IPS-NIHi11 (cell line): Measurements from ENCODE around the gene KAZN.

Source experiments
- DNase-seq: peaks from one replicate; pipeline ENCODE4 v3.0.0; 2012; ENCODE audit warnings: mixed read lengths, low spot score

KAZN gene

DNA sequence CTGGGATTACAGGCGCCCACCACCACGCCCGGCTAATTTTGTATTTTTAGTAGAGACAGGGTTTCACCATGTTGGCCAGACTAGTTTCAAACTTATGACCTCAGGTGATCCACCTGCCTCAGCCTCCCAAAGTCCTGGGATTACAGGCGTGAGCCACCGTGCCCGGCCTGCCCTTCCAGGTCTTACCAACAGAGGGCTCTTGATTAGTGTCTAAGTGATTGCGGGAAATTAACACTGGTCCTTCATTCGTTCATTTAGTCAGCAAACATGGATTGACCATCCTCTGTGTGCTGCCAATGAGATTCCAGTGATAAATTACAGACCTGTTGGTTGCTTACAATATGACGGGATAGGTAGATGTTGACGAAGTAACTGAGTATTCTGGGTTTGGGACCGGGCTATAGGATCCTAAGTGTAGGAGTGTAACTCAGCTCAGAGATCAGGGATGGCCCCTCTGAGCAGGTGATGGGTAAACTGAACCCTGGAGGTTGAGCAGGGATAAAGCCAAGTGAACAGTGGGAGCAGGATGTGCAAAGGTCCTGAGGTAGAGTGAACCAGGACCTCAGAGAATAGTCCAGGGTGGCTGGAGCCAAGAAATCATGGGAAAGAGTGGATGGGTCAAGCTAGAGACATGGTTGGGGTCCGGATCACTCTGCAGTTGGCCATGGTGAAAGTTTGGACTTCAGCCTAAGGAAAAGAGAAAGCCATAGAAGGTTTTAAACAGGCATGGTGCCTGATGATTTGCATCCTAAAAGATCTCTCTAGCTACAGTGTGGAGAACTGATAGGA is 171.2 kb downstream of the KAZN start:
- DNase-seq = no peak

DNA sequence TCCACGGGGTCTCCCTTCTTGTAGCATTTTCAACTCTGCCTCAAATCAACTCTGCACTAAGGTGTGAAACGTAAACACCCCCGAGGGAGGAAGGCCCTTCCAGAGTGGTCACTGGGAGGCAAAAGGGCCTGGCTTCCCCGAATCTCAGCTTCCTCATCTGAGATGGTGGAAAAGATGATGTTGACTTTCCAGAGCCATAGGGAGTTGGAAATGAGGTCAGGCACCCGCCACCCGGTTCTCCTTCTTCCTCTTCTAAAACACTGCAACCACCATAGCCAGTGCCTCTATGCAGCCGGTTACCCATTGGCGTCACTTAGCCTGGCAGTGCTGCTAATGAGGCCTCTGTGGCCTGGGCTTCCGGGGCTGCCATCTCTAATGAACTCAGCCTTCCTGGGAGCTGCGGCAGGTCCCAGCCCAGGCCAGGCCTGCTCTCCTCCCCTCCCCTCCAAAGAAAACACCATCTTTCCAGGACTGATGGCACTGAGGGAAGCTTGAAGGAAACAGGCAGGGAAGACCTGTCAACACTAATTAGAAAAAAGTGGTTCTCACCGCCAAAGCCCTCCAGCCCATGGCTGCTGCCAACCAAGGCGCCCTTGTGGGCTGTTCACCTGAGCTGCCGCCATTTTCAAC is 175.0 kb downstream of the KAZN start:
- no peak for DNase-seq

DNA sequence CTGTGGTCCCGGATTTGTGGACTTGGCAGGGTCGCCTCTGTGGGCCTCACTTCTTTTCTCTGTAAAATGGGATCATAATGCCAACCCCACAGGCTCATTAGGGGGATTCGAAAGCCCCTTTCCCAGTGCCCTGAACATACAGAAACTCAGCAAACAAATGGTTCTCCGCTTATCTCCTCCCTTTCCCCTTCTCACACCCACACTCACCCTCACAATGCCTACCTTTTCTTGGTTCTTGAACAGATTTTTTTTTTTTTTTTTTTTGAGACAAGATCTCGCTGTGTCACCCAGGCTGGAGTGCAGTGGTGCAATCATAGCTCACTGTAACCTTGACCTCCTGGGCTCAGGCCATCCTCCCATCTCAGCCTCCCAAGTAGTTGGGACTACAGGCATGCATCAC is 175.7 kb downstream of the KAZN start:
- no peak for DNase-seq

DNA sequence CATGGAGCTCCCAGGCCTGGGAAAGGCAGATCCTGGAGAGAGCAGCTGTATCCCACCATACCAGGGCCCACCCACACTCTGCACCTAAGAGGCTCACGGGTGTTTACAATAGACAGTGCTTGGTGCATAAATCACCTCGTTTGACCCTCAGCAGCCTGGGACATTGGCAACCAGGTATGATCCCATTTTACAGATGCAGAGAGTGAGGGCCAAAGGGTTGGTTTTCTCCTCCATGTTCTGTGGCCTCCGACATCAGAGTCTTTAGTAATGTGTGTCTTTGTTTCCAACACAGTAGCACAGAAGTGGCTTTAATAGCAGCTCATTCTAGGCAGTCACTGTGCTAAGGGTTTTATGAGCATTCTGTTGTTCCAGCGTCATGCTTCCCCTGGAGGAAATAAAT is 176.5 kb downstream of the KAZN start:
- no peak for DNase-seq

DNA sequence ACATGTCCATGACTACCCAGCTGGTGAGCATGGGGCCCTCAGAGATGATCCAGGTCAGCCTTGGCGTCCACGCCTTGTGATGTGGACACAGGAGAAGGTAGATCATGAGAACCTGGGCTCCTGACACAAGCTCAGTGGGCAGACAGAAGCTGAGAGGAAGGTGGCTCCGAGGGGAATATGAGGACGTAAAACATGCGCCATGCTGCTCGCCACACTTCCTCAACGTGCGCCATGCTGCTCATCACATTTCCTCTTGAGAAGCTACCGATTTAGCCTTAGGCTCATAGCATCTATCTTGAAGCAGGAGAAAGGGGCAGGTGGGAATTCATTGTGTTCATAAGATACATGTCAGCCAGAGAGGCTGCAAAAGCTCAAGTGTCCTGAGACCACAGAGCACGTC is 176.9 kb downstream of the KAZN start:
- DNase-seq = no peak

DNA sequence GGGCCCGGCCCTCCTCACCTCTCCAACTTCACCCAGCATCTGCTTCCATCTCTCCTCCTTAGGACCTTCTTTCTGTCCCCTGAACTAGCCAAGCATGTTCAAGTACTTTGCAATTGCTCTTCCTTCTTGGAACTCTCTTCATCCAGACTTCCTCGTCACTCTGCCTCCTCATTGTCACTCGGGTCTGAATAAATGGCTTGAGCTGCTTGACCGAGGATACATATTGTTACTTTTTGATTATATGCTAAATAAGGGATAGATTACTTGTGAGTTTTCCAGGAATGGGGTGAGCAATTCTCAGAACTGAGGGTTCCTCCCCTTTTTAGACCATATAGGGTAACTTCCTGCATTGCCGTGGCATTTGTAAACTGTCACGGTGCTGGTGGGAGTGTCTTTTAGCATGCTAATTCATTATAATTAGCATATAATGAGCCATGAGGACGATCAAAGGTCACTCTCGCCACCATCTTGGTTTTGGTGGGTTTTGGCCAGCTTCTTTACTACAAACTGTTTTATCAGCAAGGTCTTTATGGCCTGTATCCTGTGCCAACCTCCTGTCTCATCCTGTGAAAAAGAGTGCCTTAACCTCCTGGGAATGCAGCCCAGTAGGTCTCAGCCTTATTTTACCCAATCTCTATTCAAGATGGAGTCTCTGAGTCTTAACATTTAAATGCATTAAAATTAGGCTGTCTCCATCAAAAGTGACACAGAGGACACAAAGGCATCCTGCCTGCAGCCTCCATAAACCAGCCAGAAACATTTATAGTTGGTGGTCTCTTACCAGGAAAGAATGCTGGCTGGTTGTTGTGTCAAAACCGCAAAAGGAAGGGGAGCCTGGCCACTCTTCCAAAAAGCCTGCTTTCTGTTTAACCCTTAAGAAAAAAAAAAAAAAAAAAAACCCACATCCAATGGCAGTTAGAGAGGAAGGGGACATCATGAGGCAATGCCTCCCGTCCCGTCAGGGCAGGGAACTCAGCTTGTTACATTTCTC is 179.3 kb downstream of the KAZN start:
- no peak for DNase-seq

DNA sequence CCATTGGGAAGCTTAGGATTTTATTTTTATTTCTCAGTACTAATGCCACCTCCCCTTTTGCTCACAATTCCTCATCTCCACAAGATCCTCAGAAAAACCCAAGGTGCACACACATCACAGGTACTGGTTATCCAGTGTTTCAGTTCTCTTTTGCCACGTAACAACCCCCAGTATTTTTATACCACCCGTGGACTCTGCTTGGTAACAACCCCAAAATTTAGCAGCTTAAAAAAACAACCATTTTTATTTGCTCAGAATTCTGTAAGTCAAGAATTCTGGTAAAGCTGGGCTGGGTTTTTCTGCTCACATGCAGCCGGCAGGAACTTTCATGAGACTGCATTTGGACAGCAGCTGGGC is 180.0 kb downstream of the KAZN start:
- no peak for DNase-seq

DNA sequence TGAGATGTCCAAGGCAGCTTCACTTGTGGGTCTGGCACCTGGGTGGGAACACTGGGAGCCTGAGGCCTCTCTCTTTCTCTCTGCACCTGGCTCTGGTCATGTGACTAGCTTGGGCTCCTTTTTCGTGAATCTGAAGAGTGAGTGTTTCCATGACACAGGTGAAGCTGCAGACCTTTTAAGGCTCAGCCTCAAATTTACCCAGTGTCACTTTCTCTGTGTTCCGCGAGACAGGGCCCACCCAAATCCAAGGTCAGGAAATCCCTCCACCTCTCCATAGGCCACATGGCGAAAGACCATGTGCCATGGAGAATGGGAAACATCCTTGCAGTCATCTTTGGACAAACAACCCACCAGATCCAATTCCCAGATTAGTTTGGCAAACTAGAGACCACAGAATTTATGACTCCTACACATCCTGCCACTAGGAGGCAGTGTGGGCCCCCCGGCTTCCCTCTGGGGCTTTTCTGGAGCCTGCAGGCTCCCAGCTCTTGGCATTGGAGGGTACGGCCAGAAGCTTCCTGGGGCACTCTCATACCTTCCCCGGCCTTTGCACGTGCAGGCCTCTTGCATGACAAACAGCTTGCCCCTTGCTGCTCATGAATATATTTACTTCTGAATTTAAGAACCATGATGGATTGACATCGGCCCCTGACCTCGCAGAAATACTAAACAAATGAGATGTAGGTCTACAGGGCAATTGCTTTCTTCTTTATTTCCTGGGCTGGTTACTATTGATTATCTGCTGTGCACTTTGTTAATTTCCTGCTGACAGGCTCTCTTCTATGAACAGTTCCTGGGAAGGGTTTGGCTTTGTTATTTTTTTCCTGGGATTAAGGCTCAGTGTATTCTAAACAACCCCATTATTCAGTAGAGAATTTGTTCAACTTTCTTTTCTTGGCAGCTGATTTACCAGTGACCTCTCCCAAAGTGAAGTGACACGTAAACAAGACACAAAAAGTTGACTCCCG is 180.7 kb downstream of the KAZN start:
- DNase-seq = peak; percentile 82

DNA sequence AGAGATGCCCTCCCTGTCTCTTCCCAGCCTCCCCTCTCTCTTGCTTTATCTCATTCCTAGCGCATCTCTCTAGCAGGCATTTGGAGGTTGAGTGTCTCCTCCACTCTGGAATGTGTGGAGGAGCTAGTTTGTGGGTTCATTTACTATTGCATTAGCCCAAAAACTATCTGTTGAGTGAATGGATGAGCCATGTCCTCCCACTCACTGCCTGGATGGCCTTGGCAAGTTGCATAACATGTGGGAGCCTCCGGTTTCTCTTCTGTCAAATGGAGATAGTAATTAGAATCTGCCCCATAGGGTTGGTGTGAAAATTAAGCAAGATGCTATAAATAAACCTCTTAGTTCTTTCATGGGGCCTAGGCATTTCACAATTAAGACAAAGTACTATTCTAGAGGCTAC is 181.8 kb downstream of the KAZN start:
- no peak for DNase-seq

DNA sequence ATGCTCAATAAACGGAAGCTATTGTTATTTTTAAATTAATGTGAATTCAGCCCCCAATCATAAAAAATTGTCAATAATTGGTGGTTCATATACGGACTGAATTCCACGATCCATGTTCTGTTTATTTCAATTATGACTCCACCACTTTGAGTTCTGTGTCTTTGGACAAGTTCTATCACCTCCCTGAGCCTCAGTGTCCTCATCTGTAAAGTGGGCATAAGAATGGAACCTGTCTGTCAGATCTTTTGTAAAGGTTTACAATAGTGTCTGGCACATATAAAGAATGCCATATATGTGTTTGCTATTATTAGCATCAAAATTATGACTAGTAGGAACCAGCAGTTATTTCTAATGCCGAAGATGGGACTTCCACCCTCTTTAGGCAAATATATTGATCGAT is 183.3 kb downstream of the KAZN start:
- no peak for DNase-seq

DNA sequence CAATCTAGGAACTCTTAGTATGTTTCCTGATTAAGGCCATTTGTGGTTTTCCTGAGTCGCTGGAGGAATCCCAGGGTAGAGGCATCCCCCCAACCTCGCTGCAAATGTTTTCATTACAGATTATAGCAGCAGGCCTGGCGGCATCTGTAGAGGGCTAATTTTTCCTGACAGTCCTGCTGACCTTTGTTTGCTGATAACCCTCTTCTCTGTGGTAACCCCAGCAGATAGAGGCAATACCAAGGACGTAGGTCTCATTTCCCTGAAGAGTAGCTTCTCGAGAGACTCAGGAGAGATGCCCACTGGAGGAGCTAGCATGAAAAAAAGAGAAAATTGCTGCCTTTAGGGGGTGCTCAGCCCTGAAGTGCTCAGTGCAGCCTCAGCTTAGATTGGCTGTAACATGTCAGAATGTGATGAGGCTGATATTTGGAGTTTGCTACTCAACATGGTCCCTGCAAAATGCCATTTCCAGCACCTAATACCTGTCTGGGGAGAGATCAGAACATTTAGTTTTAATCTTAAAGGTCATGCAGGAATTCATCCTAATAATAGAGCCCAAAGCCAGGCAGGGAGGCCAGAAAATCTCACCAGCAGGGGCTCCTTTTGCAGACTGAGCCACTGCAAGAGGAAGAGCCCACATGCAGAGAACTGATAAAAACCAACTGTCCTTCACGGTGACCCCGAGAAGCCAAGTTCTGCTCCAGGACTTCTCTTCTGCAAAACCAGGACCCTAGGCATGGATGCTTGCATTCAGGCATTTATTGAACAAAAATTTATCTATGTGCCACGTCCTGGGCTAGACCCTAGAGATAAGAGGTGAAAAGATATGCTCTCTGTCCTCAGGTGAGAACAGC is 184.5 kb downstream of the KAZN start:
- no peak for DNase-seq

DNA sequence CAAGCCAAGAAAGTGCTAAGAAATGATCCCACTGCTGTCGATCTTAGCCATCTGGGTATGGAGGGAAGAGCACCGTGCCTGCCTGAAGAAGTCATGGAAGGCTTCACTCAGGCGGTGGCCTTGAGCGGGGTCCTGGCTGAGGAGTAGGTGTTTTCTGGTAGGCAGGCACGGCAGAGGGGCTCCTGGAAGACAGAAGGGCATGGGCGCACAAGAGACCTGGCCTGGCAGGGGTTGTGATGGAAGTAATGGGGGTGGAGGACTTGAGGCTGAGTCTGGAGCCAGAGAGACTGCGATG is 185.1 kb downstream of the KAZN start:
- DNase-seq = no peak

DNA sequence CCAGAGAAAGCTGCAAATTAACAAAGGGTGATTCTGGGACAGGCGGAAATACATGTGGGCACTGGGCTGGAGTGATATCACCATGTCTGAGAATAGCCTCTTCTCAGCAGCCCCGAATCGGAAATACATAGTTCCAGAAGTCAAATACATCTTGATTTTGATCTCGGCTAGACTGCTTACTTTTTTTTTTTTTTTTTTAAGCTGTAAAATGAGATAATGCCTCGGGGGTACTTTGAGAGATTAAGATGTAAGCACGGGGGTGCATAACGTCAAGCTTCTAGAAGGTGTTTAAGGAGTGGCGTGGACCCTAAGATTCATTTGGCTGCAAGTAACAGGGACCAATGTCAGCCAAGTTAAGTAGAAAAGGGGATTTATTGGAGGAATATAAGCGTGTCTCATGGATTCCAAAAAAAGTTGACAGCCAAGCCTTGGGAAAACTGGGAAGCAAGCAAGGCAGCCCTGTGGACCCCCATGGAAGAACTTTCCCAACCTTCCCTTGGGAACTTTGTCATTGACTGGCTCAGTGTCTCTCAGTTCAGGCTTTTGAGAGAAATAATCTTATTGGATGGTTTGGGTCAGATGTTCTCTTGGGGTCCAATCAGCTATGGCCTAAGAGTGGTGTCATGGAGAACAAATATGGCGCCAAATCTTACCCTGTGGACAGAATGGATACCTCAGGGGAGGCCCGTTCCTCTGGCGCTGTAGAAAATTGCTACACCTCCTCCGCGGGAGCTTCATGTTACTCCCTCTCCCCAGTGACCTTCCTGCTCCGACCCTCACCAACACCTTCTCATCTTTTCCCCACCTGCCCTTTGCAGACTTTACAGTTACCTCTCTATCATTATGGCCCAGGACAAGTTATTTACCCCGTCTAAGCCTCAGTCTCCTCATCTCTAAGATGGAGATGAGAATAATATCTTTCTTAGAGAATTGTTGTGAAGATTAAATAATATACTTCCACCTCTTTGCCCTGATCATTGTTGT is 186.6 kb downstream of the KAZN start:
- DNase-seq = no peak

DNA sequence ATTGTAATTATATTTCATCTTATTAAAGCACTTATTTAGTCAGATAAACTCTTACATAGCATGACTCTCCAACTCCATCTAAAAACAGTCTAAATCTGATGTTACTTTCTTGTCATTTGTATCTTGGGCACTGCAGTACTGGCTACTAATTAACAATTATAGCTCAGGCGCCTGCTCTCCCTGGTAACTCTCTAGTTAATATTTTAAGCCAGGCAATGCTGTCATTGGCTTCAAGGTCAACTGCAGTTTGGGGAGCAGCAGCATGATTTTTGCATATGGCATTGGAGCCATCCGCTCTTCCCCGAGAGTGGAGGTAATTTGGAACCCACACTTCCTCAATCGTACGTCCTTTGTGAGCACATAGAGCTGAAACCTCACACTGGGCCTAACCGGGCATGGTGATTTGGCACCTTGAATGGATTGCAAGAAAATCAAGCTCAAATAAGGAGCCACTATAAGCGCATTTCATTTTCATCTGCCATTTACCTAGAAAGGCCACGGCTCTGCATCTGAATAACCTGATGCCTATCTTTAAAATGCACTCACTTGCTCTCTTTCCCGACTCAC is 187.7 kb downstream of the KAZN start:
- no peak for DNase-seq

DNA sequence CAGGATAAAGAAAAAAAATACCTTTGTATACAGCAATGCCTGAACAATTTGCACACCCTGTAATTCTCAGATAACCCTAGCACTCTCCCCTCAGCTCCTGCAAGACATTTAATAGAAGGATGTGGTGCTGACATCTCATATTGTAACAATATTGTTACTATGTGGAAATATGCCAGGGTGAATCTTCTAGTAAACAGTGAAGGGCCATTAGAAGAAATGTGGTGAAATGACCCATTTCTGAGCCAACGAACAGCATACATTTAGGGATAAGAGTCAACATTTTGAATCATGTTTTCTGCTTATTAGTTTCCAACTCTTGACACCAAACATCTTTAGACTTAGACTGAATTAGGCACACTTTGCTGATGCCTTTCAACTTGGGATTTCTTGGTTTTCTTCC is 188.2 kb downstream of the KAZN start:
- DNase-seq = no peak

DNA sequence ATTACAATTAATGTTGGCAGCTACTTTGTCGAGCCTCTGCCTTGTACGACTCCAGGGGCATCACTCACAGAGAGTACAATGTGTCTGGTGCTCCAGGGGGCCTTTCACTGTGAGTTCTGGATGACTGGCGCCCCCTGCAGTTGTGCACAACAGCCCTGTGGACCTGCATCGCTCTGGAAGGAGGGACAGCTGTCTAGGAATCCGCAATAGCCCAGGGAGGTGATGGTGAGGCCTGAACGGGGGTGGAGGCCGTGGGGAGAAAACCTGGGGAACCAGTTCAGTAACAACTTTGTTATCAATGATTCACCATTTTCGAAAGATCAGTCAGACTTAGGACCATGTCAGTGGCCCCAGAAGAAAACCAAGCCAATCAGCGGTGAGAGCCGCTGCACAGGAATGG is 189.1 kb downstream of the KAZN start:
- DNase-seq = no peak

DNA sequence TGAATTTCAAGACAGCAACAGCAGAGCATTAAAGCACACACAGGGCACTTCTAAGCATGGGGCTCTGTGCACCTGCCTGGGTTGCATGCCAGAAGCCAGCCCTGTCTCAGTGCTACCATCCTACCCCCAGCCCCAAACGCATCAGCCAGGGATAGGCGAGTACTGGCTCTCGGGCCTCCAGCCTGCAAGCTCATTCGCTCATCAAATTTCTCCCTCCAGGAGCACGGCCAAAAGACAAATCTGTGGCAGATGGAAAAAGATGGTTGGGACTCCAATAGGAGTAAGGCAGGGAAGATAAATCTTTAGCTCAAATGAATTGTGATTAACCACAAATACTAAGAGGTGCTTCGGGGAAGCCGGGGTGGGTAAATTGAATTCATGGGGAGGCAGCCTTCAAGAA is 189.6 kb downstream of the KAZN start:
- DNase-seq = no peak

DNA sequence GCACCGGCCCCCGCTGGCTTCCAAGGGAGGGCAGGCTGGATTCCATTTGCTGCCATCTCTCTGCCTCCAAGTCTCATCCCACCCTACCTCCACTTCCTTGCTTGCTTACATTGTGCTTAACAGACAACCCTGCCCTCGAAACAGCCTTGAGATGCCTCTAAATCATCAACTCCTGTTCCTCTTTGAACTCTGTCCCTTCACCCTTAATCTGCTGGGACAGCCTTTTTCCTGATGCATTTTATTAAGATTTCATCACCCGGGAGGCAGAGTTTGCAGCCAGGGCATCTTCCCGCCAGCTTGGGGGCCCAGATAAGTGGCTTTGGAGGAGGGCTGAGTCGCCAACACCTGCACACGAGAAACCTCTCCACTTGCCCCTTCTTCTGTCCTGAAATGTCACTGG is 192.5 kb downstream of the KAZN start:
- no peak for DNase-seq

DNA sequence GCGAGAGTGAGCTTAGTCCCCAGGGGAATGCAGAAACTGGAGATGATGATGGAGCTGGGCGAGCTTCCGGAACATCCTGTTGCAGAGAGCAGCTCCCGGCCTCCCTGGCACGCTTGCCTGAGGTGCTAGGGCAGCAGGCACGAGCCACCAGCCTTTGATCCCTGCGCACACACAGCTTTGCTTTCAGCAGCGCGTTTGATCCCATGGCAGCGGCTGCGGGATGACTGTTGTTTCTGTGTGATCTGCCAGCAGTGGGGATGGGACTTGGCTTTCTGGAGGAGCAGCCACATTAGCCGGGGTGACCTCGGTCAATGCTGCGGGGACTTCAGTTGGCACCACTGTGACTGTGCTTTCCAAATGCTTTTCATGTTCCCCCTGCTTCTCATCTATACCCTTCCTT is 193.2 kb downstream of the KAZN start:
- no peak for DNase-seq
